Measurements from ENCODE around the gene ATAD2B. TPM values are rescaled to one million over a fixed set of nuclear protein-coding genes. Genes with fewer than 3 reads are reported as not detected.
A peak's percentile ranks its signal among the peaks of the same experiment; 100 is the strongest.

Gene ATAD2B
- polyA plus RNA-seq, 1 experiment = 6.0 TPM

DNA sequence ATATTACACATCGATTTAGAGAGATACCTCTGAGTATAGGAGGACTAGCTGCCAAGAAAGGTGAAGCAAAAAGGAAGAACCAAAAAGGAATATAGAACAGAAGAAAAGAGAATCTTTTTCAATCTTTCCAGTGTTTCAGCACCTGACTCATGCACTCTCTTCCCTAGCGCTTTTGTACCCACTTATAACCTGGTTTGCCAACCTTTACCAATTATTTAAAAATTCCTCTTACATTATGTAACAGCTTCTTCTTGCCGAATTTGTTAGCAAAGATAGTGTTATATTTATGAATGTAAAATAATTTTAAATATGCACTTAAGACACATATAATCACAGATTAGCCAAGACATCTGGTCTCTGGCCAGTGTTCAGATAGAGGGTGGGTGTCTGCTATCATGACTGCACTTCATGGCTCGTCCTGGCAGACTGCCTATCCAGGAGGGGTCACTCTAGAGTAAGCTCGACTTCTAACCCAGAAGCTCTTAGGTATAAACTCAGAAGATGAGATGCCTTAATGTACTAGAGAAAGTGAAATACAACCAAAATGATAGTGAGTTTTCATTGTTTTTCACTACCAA lies 122.9 kb downstream of the ATAD2B start:
- Histone ChIP-seq H3K27me3 (ENCODE audit: control insufficient read depth, insufficient read depth, low read length) (no peaks in the 10 kb centered on the region), H3K9me3 (ENCODE audit: control insufficient read depth, insufficient read depth, low read length) (no peaks in the 10 kb centered on the region), H3K27ac (ENCODE audit: low read depth, low read length) (no peak overlapping the region), H3K4me3 (ENCODE audit: low read depth, low read length) (no peak overlapping the region)
- CTCF ChIA-PET = interaction anchor here (0.5 to 4.4 kb wide), 5 partner anchors 13 to 159 kb away, joined by 3 to 27 read pairs (median 5); partner anchors contain the start of gene ATAD2B
- POLR2A ChIA-PET = no interaction called here
- peak; percentile 4 for DNase-seq (ENCODE audit: low read depth, low spot score)
- TF ChIP-seq, protein P1, sequence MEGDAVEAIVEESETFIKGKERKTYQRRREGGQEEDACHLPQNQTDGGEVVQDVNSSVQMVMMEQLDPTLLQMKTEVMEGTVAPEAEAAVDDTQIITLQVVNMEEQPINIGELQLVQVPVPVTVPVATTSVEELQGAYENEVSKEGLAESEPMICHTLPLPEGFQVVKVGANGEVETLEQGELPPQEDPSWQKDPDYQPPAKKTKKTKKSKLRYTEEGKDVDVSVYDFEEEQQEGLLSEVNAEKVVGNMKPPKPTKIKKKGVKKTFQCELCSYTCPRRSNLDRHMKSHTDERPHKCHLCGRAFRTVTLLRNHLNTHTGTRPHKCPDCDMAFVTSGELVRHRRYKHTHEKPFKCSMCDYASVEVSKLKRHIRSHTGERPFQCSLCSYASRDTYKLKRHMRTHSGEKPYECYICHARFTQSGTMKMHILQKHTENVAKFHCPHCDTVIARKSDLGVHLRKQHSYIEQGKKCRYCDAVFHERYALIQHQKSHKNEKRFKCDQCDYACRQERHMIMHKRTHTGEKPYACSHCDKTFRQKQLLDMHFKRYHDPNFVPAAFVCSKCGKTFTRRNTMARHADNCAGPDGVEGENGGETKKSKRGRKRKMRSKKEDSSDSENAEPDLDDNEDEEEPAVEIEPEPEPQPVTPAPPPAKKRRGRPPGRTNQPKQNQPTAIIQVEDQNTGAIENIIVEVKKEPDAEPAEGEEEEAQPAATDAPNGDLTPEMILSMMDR (IDR thresholded peaks at IDR 0.05; ENCODE audit: low read depth, low read length) = peak; percentile 35; the same call in 1 of the 2 replicates

DNA sequence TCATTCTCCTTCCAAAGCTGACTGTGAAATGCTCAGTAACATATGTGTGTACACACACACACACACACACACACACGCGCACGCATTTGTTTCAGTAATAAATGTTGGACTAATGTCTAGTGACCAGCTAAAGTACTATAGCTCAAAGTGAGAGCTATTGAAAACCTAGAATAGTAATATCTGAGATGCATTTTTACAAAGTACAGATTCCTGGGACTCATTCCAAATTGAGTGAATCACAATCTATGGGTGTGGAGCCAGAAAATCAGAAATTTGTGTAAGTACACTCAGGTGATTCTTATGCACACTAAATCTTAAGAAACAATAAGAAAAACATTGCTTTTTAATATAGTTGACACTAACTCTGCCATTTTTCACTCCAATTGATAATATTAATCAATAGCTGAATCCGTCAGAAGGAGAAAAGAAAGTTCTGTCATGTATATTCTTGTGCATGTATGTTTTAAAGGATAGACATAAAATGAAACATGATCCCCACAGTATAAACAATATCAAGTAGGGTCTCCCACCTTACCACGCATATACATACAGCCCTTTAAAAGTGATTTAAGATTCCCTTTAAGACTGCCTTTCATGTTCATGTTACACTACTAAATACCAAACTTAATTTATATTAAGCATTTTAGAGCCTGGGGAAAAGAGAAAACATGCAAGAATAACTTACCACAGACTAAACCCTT lies 123.5 kb downstream of the ATAD2B start:
- DNase-seq (ENCODE audit: low read depth, low spot score) = peak; percentile 16
- Histone ChIP-seq H3K27ac (ENCODE audit: low read depth, low read length) (no peak overlapping the region), H3K9me3 (ENCODE audit: control insufficient read depth, insufficient read depth, low read length) (no peaks in the 10 kb centered on the region), H3K4me3 (ENCODE audit: low read depth, low read length) (no peak overlapping the region), H3K27me3 (ENCODE audit: control insufficient read depth, insufficient read depth, low read length) (no peaks in the 10 kb centered on the region)
- ChIA-PET CTCF (interaction anchor here (1.3 to 4.4 kb wide), 3 partner anchors 14 to 124 kb away, joined by 4 to 27 read pairs (median 5); partner anchors contain the start of gene ATAD2B), POLR2A (interaction anchor here (0.6 kb wide), 1 partner anchor 17 kb away, joined by 4 read pairs; no protein-coding TSS in a partner anchor)
- TF ChIP-seq, protein P1 (IDR thresholded peaks at IDR 0.05; ENCODE audit: low read depth, low read length) = no peak

DNA sequence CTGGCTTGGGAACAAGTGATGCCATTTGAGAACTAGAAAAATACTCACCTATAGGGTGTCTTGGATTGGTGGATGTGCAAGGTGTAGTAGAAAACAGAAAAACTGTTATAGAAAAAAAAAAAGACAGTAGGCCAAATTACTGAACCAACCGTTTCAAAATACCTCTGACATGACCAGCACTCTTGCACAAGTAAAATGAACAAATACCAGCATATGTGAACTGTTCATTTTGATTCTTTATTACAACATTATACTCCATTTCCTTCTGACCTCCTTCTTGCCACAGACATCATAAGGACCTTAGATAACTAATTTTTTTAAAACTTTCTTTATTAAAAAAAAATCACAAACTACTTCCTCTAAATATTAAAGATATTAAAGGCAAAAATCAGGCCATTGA lies 125.5 kb downstream of the ATAD2B start:
- Histone ChIP-seq H3K27ac (ENCODE audit: low read depth, low read length) (no peak overlapping the region), H3K27me3 (ENCODE audit: control insufficient read depth, insufficient read depth, low read length) (no peaks in the 10 kb centered on the region), H3K9me3 (ENCODE audit: control insufficient read depth, insufficient read depth, low read length) (no peaks in the 10 kb centered on the region), H3K4me3 (ENCODE audit: low read depth, low read length) (no peak overlapping the region)
- CTCF ChIA-PET = interaction anchor here (0.6 to 1.2 kb wide), 3 partner anchors 23 to 1007 kb away, joined by 3 to 4 read pairs (median 3); partner anchors contain the start of gene ATAD2B
- POLR2A ChIA-PET = no interaction called here
- TF ChIP-seq, protein P1 (IDR thresholded peaks at IDR 0.05; ENCODE audit: low read depth, low read length) = no peak
- peak; percentile 26 for DNase-seq (ENCODE audit: low read depth, low spot score)

- Histone ChIP-seq H3K4me3 (ENCODE audit: low read depth, low read length) (no peak overlapping the region), H3K27me3 (ENCODE audit: control insufficient read depth, insufficient read depth, low read length) (no peaks in the 10 kb centered on the region), H3K27ac (ENCODE audit: low read depth, low read length) (no peak overlapping the region), H3K9me3 (ENCODE audit: control insufficient read depth, insufficient read depth, low read length) (no peaks in the 10 kb centered on the region)
- no peak for DNase-seq (ENCODE audit: low read depth, low spot score)
- TF ChIP-seq, protein P1 (IDR thresholded peaks at IDR 0.05; ENCODE audit: low read depth, low read length) = no peak
- ChIA-PET CTCF (no interaction called here), POLR2A (no interaction called here)
Observed at GRCh38 chr2:23794234-23794633, 132.7 kb downstream of the ATAD2B start.

GRCh38 chr2:23793476-23793875 lies 133.4 kb downstream of the ATAD2B start:
- no peaks in the 10 kb centered on the region for H3K27me3 ChIP-seq (ENCODE audit: control insufficient read depth, insufficient read depth, low read length)
- no peak overlapping the region for H3K4me3 ChIP-seq (ENCODE audit: low read depth, low read length)
- H3K9me3 ChIP-seq (ENCODE audit: control insufficient read depth, insufficient read depth, low read length) = no peaks in the 10 kb centered on the region
- no peak for DNase-seq (ENCODE audit: low read depth, low spot score)
- H3K27ac ChIP-seq (ENCODE audit: low read depth, low read length) = no peak overlapping the region
- CTCF ChIA-PET = no interaction called here
- POLR2A ChIA-PET = no interaction called here
- TF ChIP-seq, protein P1 (IDR thresholded peaks at IDR 0.05; ENCODE audit: low read depth, low read length) = no peak
